ENCODE results near the gene LORICRIN.
A peak's percentile ranks its signal among the peaks of the same experiment; 100 is the strongest.

Gene LORICRIN

GRCh38 chr1:153291514-153291913, 32.0 kb downstream of the LORICRIN start:
- Histone ChIP-seq H4K12ac (ENCODE audit: low read depth, low read length) (no peak overlapping the region), H4K91ac (ENCODE audit: low read depth, low read length) (peak overlapping the region; percentile 23), H3K23ac (ENCODE audit: low read length) (no peak overlapping the region), H3K18ac (ENCODE audit: low read length) (peak overlapping the region; percentile 8), H3K79me1 (ENCODE audit: low read length) (peaks cover 10% of the 10 kb centered on the region), H3K4me2 (ENCODE audit: low read length) (no peak overlapping the region), H3K27ac (ENCODE audit: low read depth, low read length) (no peak overlapping the region), H2AFZ (ENCODE audit: insufficient read depth, low read length, poor library complexity) (no peak overlapping the region), H3K27me3 (ENCODE audit: insufficient read depth, low read length) (no peaks in the 10 kb centered on the region), H3K4me3 (ENCODE audit: low read depth, low read length) (no peak overlapping the region), H3K36me3 (ENCODE audit: control insufficient read depth in 1 of 2, insufficient read depth in 2 of 2, low read length in 2 of 2) (no peaks in the 10 kb centered on the region), H4K8ac (ENCODE audit: low read depth, low read length) (peak overlapping the region; percentile 36), H3K79me2 (ENCODE audit: control insufficient read depth, insufficient read depth, low read length, poor library complexity) (no peaks in the 10 kb centered on the region), H3K9ac (ENCODE audit: low read length) (no peak overlapping the region), H2BK5ac (ENCODE audit: low read depth, low read length, poor library complexity) (no peak overlapping the region), H2BK12ac (ENCODE audit: low read length) (peak overlapping the region; percentile 61), H2BK120ac (ENCODE audit: insufficient read depth, low read length, poor library complexity) (peak overlapping the region; percentile 16), H2AK5ac (ENCODE audit: low read length) (no peak overlapping the region), H3K9me3 (ENCODE audit: insufficient read depth, low read depth, low read length) (no peaks in the 10 kb centered on the region), H3K4ac (ENCODE audit: low read depth, low read length) (no peak overlapping the region), H3K4me1 (ENCODE audit: control insufficient read depth in 1 of 2, insufficient read depth in 2 of 2, low read length in 2 of 2) (peaks cover 25 to 36% of the 10 kb centered on the region in 2 experiments), H3K14ac (ENCODE audit: low read length) (no peak overlapping the region)
- DNase-seq, result no peak
- WGBS (ENCODE audit: extremely low coverage, insufficient coverage, insufficient read length), result no CpG with 5 or more reads among the region's 5 CpGs

GRCh38 chr1:153292185-153292584, 32.7 kb downstream of the LORICRIN start:
- Histone ChIP-seq H3K4me1 (ENCODE audit: control insufficient read depth in 1 of 2, insufficient read depth in 2 of 2, low read length in 2 of 2) (peaks cover 25 to 36% of the 10 kb centered on the region in 2 experiments), H3K79me2 (ENCODE audit: control insufficient read depth, insufficient read depth, low read length, poor library complexity) (no peaks in the 10 kb centered on the region), H2AFZ (ENCODE audit: insufficient read depth, low read length, poor library complexity) (no peak overlapping the region), H3K4ac (ENCODE audit: low read depth, low read length) (no peak overlapping the region), H4K12ac (ENCODE audit: low read depth, low read length) (no peak overlapping the region), H2BK5ac (ENCODE audit: low read depth, low read length, poor library complexity) (peak overlapping the region; percentile 11), H3K14ac (ENCODE audit: low read length) (no peak overlapping the region), H3K27ac (ENCODE audit: low read depth, low read length) (peak overlapping the region; percentile 19), H2BK120ac (ENCODE audit: insufficient read depth, low read length, poor library complexity) (no peak overlapping the region), H3K36me3 (ENCODE audit: control insufficient read depth in 1 of 2, insufficient read depth in 2 of 2, low read length in 2 of 2) (no peaks in the 10 kb centered on the region), H4K8ac (ENCODE audit: low read depth, low read length) (peak overlapping the region; percentile 55), H3K9ac (ENCODE audit: low read length) (no peak overlapping the region), H3K18ac (ENCODE audit: low read length) (no peak overlapping the region), H3K79me1 (ENCODE audit: low read length) (peaks cover 10% of the 10 kb centered on the region), H3K4me3 (ENCODE audit: low read depth, low read length) (no peak overlapping the region), H2BK12ac (ENCODE audit: low read length) (peak overlapping the region; percentile 34), H3K23ac (ENCODE audit: low read length) (no peak overlapping the region), H4K91ac (ENCODE audit: low read depth, low read length) (peak overlapping the region; percentile 29), H2AK5ac (ENCODE audit: low read length) (no peak overlapping the region), H3K9me3 (ENCODE audit: insufficient read depth, low read depth, low read length) (no peaks in the 10 kb centered on the region), H3K27me3 (ENCODE audit: insufficient read depth, low read length) (no peaks in the 10 kb centered on the region), H3K4me2 (ENCODE audit: low read length) (peak overlapping the region; percentile 17)
- no CpG with 5 or more reads among the region's 8 CpGs for WGBS (ENCODE audit: extremely low coverage, insufficient coverage, insufficient read length)
- no peak for DNase-seq

- Histone ChIP-seq H3K4me3 (ENCODE audit: low read depth, low read length) (no peak overlapping the region), H3K23ac (ENCODE audit: low read length) (no peak overlapping the region), H2BK12ac (ENCODE audit: low read length) (peak overlapping the region; percentile 59), H3K14ac (ENCODE audit: low read length) (peak overlapping the region; percentile 21), H3K79me1 (ENCODE audit: low read length) (peaks cover 10% of the 10 kb centered on the region), H4K12ac (ENCODE audit: low read depth, low read length) (no peak overlapping the region), H3K79me2 (ENCODE audit: control insufficient read depth, insufficient read depth, low read length, poor library complexity) (no peaks in the 10 kb centered on the region), H3K4ac (ENCODE audit: low read depth, low read length) (no peak overlapping the region), H3K9me3 (ENCODE audit: insufficient read depth, low read depth, low read length) (no peaks in the 10 kb centered on the region), H2AK5ac (ENCODE audit: low read length) (peak overlapping the region; percentile 0), H3K4me1 (ENCODE audit: control insufficient read depth in 1 of 2, insufficient read depth in 2 of 2, low read length in 2 of 2) (peaks cover 25 to 36% of the 10 kb centered on the region in 2 experiments), H2AFZ (ENCODE audit: insufficient read depth, low read length, poor library complexity) (peak overlapping the region; percentile 9), H3K36me3 (ENCODE audit: control insufficient read depth in 1 of 2, insufficient read depth in 2 of 2, low read length in 2 of 2) (no peaks in the 10 kb centered on the region), H3K18ac (ENCODE audit: low read length) (peak overlapping the region; percentile 2), H3K27ac (ENCODE audit: low read depth, low read length) (peak overlapping the region; percentile 19), H2BK120ac (ENCODE audit: insufficient read depth, low read length, poor library complexity) (peak overlapping the region; percentile 77), H4K8ac (ENCODE audit: low read depth, low read length) (no peak overlapping the region), H3K4me2 (ENCODE audit: low read length) (peak overlapping the region; percentile 17), H3K27me3 (ENCODE audit: insufficient read depth, low read length) (no peaks in the 10 kb centered on the region), H2BK5ac (ENCODE audit: low read depth, low read length, poor library complexity) (peak overlapping the region; percentile 11), H3K9ac (ENCODE audit: low read length) (no peak overlapping the region), H4K91ac (ENCODE audit: low read depth, low read length) (peak overlapping the region; percentile 29)
- WGBS (ENCODE audit: extremely low coverage, insufficient coverage, insufficient read length), result no CpG with 5 or more reads among the region's 25 CpGs
- DNase-seq, result no peak
These were observed 33.4 kb downstream of the LORICRIN start for GRCh38 chr1:153292740-153293479.

GRCh38 chr1:153293480-153293775, 33.9 kb downstream of the LORICRIN start:
- Histone ChIP-seq H2BK12ac (ENCODE audit: low read length) (no peak overlapping the region), H2BK5ac (ENCODE audit: low read depth, low read length, poor library complexity) (no peak overlapping the region), H4K12ac (ENCODE audit: low read depth, low read length) (no peak overlapping the region), H4K8ac (ENCODE audit: low read depth, low read length) (no peak overlapping the region), H3K27ac (ENCODE audit: low read depth, low read length) (no peak overlapping the region), H3K27me3 (ENCODE audit: insufficient read depth, low read length) (no peaks in the 10 kb centered on the region), H3K9ac (ENCODE audit: low read length) (no peak overlapping the region), H3K79me2 (ENCODE audit: control insufficient read depth, insufficient read depth, low read length, poor library complexity) (no peaks in the 10 kb centered on the region), H4K91ac (ENCODE audit: low read depth, low read length) (peak overlapping the region; percentile 29), H3K36me3 (ENCODE audit: control insufficient read depth in 1 of 2, insufficient read depth in 2 of 2, low read length in 2 of 2) (no peaks in the 10 kb centered on the region), H3K9me3 (ENCODE audit: insufficient read depth, low read depth, low read length) (no peaks in the 10 kb centered on the region), H2AFZ (ENCODE audit: insufficient read depth, low read length, poor library complexity) (no peak overlapping the region), H3K23ac (ENCODE audit: low read length) (no peak overlapping the region), H2AK5ac (ENCODE audit: low read length) (no peak overlapping the region), H2BK120ac (ENCODE audit: insufficient read depth, low read length, poor library complexity) (no peak overlapping the region), H3K4me1 (ENCODE audit: control insufficient read depth in 1 of 2, insufficient read depth in 2 of 2, low read length in 2 of 2) (peaks cover 25 to 33% of the 10 kb centered on the region in 2 experiments), H3K14ac (ENCODE audit: low read length) (no peak overlapping the region), H3K4me2 (ENCODE audit: low read length) (no peak overlapping the region), H3K4ac (ENCODE audit: low read depth, low read length) (no peak overlapping the region), H3K4me3 (ENCODE audit: low read depth, low read length) (no peak overlapping the region), H3K18ac (ENCODE audit: low read length) (no peak overlapping the region), H3K79me1 (ENCODE audit: low read length) (peaks cover 10% of the 10 kb centered on the region)
- no CpG with 5 or more reads among the region's 7 CpGs for WGBS (ENCODE audit: extremely low coverage, insufficient coverage, insufficient read length)
- DNase-seq, result no peak
